ENCODE data around the gene CSNK1G1.

The CSNK1G1 gene

GRCh38 chr15:64191971-64192830, 163.8 kb downstream of the CSNK1G1 start:
- no peak for DNase-seq (ENCODE audit: low read depth in 2 of 2)

GRCh38 chr15:64187396-64188191, 168.4 kb downstream of the CSNK1G1 start:
- peak in 1 of 2 experiments; percentile 25 for DNase-seq (ENCODE audit: low read depth in 2 of 2)

GRCh38 chr15:64185146-64185911, 170.6 kb downstream of the CSNK1G1 start:
- DNase-seq (ENCODE audit: low read depth in 2 of 2): no peak

DNA sequence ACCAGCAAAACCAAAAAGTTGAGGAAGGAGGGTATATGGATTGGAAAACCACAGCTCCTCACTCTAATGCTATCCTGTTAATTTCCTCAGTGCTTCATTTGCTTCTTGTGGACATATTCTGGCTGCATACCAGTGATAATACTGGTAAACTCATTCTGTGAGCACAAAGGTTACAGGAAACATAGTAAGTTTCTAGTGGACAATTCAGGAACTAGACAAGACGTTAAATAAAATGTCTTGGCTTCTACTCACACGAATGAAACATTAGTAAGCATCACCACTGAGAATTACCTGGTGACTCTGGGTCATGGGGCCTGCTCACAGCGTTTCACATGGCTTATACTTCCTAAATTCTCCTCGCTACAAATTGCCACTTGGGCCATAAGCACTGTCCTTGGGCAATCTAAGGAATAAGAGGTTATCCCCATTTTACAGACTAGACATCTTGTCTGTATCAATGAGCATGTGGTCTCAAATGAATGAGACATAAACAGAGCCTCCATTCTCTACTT, 173.1 kb downstream of the CSNK1G1 start:
- DNase-seq (ENCODE audit: low read depth in 2 of 2): no peak

DNA sequence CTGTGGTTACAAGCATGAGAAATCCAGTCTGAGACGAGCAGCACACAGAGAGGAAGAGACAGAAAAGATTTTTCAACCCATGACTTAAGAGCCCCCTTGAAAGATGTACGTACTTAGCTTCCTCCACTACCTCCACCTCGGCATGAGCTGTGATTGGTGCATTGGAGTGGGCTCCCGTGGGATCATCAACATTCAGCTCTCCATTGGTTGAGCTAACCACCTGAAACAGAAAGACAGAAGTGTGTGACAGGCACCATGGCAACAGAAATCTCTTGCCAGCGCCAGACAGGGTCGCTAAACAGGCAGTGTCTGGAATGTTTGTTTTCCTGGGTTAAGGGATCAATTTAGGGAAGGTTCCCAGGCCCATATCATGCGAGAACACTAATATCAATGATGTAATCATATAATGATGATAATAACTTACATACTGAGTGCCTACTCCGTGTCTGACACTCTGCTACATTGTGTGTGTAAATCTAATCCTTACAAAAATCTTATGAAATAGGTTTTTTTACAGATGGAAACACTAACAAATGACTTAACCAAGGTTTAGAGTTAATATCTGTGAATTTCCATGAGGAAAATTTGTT, 175.6 kb downstream of the CSNK1G1 start:
- no peak for DNase-seq (ENCODE audit: low read depth in 2 of 2)

DNA sequence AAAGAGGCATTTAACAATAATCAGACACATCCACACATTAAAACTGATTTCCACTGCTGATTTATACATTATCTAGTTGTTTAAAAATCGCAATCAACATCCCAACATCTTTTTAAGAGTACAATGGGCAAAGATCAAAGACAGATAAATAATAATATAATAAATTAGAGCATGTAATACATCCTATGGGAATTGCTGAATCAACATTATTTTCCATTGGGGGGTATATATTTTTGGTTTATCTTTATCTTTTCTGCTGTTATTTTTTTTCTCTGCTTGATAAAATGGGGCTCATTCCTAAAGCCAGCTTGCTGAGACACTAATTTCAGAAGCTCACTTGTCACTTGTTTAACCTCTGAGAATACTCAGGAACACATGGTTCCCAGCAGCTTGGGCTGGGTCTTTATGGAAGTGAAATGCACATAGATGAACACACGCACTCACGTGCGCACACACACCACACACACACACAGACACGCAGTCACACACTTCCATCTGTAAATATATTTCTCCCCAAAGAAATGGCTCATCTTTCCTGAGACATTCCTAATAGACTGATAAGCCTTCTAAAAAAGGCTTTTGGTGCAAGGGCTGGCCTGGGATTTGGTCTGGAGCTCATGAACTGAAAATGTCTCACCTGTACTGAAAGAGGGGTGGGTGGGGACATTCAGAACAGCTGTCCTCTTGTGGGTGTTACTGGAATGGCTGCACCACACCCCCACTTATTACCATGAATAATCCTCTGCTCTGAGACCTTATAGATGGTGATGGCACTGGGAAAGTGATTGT, 189.7 kb downstream of the CSNK1G1 start:
- DNase-seq (ENCODE audit: low read depth in 2 of 2): no peak

DNA sequence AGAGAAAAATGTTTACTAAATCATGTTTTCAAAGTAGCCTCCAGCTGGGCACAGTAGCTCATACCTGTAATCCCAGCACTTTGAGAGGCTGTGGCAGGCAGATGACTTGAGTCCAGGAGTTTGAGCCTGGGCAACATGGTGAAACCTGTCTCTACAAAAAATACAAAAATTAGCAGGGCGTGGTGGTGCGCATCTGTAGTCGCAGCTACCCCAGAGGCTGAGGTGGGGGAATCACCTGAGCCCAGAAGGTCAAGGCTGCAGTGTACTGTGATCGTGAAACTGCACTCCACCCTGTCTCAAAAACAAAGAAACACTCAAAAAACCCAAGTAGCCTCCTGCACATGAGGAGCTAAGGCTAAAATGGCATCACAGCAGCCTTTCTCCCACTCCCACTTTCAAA, 191.5 kb downstream of the CSNK1G1 start:
- DNase-seq (ENCODE audit: low read depth in 2 of 2): no peak

- DNase-seq (ENCODE audit: low read depth in 2 of 2): no peak
Observed at GRCh38 chr15:64163659-64164362, 192.2 kb downstream of the CSNK1G1 start.

- DNase-seq (ENCODE audit: low read depth in 2 of 2): peak; percentile 95 to 96
Observed at GRCh38 chr15:64162869-64163658, 192.9 kb downstream of the CSNK1G1 start, which contains the start of gene PPIB. PPIB (minus strand) TSS chr15:64163022; CDS start chr15:64162986, 36 bp downstream.

- no peak for DNase-seq (ENCODE audit: low read depth in 2 of 2)
Observed at GRCh38 chr15:64162478-64162868, 193.5 kb downstream of the CSNK1G1 start.

DNA sequence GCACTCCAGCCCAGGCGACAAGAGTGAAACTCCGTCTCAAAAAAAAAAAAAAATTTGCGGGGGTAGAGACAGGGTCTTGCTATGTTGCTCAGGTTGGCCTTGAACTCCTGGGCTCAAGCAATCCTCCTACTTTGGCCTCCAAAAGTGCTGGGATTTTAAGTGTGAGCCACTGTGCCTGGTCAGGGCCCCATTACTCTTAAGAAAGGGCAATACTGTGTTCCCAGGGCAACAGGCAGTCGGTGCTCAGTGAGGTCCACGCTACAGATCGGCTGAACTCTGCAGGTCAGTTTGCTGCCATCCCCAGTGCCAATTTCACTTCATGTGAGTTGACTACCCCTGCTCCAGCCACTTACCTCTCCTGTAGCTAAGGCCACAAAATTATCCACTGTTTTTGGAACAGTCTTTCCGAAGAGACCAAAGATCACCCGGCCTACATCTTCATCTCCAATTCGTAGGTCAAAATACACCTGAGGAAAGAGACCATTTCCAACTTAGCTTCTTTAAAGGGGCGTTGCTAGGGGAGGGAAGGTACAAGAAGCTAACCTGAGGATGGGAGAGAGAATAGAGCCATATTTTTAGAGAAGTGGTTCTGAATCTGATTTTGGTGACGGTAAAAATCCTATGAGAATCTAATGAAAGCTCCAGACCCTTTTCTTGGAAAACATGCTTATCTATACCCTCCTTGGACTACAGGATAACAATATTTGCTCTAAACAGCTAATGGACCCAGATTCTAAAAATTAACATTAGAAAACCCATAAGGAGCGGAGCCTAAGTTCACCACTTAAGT, 194.1 kb downstream of the CSNK1G1 start:
- no peak for DNase-seq (ENCODE audit: low read depth in 2 of 2)

- no peak for DNase-seq (ENCODE audit: low read depth in 2 of 2)
Observed at GRCh38 chr15:64158363-64159134, 197.4 kb downstream of the CSNK1G1 start.

- no peak for DNase-seq (ENCODE audit: low read depth in 2 of 2)
Observed at GRCh38 chr15:64157599-64158125, 198.3 kb downstream of the CSNK1G1 start.

DNA sequence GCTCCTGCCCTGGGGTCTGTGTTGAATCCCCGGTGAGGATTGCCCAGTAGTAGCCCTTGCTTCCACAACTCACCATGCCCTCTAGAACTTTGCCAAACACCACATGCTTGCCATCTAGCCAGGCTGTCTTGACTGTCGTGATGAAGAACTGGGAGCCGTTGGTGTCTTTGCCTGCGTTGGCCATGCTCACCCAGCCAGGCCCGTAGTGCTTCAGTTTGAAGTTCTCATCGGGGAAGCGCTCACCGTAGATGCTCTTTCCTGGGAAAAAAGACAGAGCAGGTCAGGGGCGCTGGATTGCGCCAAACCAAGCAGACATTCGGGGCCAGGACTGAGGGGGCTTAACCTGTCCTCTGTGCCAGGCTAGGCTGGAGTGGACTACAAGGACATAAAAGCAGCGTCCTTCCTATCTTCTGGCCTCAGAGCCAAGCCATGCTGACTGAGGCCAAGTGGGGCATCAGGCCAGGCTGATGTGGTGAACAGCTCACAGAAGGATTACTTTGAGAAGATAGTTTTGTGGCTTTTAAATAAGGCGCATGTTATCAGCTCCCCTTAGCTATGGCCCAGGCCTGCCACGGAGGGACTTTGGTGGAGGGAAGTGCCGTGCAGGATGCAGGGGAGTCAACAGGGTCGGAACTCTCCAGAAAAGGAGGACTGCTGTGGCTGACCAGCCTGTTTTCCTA, 199.2 kb downstream of the CSNK1G1 start:
- no peak for DNase-seq (ENCODE audit: low read depth in 2 of 2)

GRCh38 chr15:64155802-64156651, 199.9 kb downstream of the CSNK1G1 start:
- DNase-seq (ENCODE audit: low read depth in 2 of 2): no peak
